ENCODE data around the gene SPOCK1.

DNA sequence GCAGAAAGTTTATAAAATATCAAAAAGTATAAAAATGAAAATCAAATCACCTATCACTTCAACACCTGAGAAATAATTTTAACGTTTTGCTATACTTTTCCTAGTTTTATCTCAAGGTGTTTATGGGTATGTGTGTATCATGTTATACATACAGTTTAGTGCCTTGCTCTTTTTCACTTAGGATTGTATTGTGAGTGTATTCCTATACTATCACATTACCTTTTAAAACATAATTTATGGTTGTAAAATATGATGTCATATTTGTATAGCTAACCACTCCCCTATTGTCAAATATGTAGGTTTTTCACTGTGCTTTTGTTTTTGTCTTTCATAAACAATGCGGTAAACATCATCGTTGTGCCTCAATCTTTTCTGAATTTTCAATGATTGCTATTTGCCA, 479.9 kb downstream of the SPOCK1 start:
- TF ChIP-seq, protein P1, sequence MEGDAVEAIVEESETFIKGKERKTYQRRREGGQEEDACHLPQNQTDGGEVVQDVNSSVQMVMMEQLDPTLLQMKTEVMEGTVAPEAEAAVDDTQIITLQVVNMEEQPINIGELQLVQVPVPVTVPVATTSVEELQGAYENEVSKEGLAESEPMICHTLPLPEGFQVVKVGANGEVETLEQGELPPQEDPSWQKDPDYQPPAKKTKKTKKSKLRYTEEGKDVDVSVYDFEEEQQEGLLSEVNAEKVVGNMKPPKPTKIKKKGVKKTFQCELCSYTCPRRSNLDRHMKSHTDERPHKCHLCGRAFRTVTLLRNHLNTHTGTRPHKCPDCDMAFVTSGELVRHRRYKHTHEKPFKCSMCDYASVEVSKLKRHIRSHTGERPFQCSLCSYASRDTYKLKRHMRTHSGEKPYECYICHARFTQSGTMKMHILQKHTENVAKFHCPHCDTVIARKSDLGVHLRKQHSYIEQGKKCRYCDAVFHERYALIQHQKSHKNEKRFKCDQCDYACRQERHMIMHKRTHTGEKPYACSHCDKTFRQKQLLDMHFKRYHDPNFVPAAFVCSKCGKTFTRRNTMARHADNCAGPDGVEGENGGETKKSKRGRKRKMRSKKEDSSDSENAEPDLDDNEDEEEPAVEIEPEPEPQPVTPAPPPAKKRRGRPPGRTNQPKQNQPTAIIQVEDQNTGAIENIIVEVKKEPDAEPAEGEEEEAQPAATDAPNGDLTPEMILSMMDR (conservative IDR thresholded peaks at IDR 0.05 in 1 of 2, IDR thresholded peaks at IDR 0.05 in 1 of 2; ENCODE audit: extremely low read depth in 1 of 2, insufficient read depth in 1 of 2, low read depth in 1 of 2, low read length in 2 of 2) = no peak
- TF ChIP-seq EZH2 (IDR thresholded peaks at IDR 0.05; ENCODE audit: borderline replicate concordance, low read length) = no peak
